Activated naive CD8-positive, alpha-beta T cell treated with anti-CD3 and anti-CD28 coated beads for 36 hours (primary cell): ENCODE measurements around the gene OMP. TPM values are rescaled to one million over a fixed set of nuclear protein-coding genes. Genes with fewer than 3 reads are reported as not detected.

Experiments
- DNase-seq: peaks from one replicate; pipeline ENCODE4 v3.0.0; 2021
- H3K27ac Mint-ChIP-seq: one replicate; pipeline ENCODE4 v1.8.0; 2022; ENCODE audit warnings: mild to moderate bottlenecking, moderate library complexity, mixed read lengths
- H3K27me3 Mint-ChIP-seq: one replicate; pipeline ENCODE4 v1.8.0; 2022; ENCODE audit warnings: mild to moderate bottlenecking, mixed read lengths
- H3K36me3 Mint-ChIP-seq: one replicate; pipeline ENCODE4 v1.8.0; 2021; ENCODE audit warnings: mild to moderate bottlenecking, mixed read lengths
- H3K4me1 Mint-ChIP-seq: one replicate; pipeline ENCODE4 v1.8.0; 2021; ENCODE audit warnings: mixed read lengths
- H3K4me3 Mint-ChIP-seq: one replicate; pipeline ENCODE4 v1.8.0; 2022; ENCODE audit warnings: mild to moderate bottlenecking, moderate library complexity, mixed read lengths
- H3K9me3 Mint-ChIP-seq: one replicate; pipeline ENCODE4 v1.8.0; 2022; ENCODE audit warnings: mixed read lengths
- total RNA-seq, 2 experiments: library from RNA; stranded (reverse); gene quantifications; one replicate each; pipeline ENCODE4 v1.2.3, GENCODE V29; 2021

OMP gene
- total RNA-seq, 2 experiments from 2014 or later, result not detected

GRCh38 chr11:77106321-77106720, 3.7 kb downstream of the OMP start:
- Mint-ChIP-seq H3K4me1 (no peaks in the 10 kb centered on the region), H3K27ac (no peak overlapping the region), H3K36me3 (no peaks in the 10 kb centered on the region), H3K4me3 (no peak overlapping the region), H3K9me3 (no peaks in the 10 kb centered on the region), H3K27me3 (no peaks in the 10 kb centered on the region)
- DNase-seq, result no peak

DNA sequence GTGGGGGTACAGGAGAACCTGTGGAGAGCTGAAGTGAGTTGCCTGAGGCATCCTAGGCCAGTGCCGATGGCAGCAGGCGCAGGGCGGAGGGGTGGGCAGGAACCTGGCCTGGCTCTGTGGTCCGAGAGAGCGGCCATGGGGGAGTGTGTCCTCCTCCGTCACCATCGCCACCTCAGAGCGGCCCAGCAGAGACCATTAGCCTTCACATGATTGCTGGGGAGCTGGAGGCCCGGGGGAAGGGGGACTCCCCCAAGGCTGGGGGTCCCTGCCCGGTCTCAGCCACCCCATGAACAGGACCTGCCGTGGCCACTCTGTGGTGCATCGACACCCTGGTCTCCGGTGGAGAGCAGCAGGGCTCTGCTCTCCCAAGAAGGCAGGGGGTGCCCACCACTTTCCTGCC, 4.1 kb downstream of the OMP start:
- no peaks in the 10 kb centered on the region for H3K27me3 Mint-ChIP-seq
- no peaks in the 10 kb centered on the region for H3K4me1 Mint-ChIP-seq
- no peaks in the 10 kb centered on the region for H3K36me3 Mint-ChIP-seq
- H3K27ac Mint-ChIP-seq, result no peak overlapping the region
- no peak overlapping the region for H3K4me3 Mint-ChIP-seq
- DNase-seq, result no peak
- no peaks in the 10 kb centered on the region for H3K9me3 Mint-ChIP-seq

DNA sequence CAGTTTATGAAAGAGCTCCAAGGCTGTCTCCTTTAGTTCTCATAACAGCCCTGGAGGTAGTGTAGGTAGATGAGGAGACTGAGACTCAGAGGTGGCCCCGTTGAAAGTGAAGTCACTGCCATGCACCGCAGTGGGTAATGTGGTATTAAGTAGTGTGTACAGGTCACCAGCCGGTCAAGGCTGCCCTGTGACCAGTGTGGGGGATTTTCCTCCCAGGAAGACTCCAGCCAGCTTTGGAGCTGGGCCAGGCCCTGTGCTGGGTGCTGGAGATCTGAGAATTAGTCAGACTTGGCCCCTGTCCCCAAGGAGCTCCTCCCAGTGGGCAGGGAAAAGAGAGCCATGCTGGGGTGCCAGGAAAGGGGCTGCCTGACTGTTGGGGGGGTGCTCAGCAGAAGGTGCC, 5.3 kb downstream of the OMP start:
- H3K4me1 Mint-ChIP-seq, result no peaks in the 10 kb centered on the region
- H3K27ac Mint-ChIP-seq, result no peak overlapping the region
- no peaks in the 10 kb centered on the region for H3K9me3 Mint-ChIP-seq
- no peaks in the 10 kb centered on the region for H3K27me3 Mint-ChIP-seq
- no peaks in the 10 kb centered on the region for H3K36me3 Mint-ChIP-seq
- H3K4me3 Mint-ChIP-seq, result no peak overlapping the region
- no peak for DNase-seq

- no peak overlapping the region for H3K27ac Mint-ChIP-seq
- peaks cover 2% of the 10 kb centered on the region for H3K4me1 Mint-ChIP-seq
- DNase-seq, result no peak
- H3K27me3 Mint-ChIP-seq, result no peaks in the 10 kb centered on the region
- H3K9me3 Mint-ChIP-seq, result no peaks in the 10 kb centered on the region
- no peak overlapping the region for H3K4me3 Mint-ChIP-seq
- no peaks in the 10 kb centered on the region for H3K36me3 Mint-ChIP-seq
Observed at GRCh38 chr11:77108436-77108835, 5.8 kb downstream of the OMP start.

GRCh38 chr11:77109236-77110019, 6.8 kb downstream of the OMP start:
- no peaks in the 10 kb centered on the region for H3K27me3 Mint-ChIP-seq
- no peak overlapping the region for H3K27ac Mint-ChIP-seq
- H3K36me3 Mint-ChIP-seq, result no peaks in the 10 kb centered on the region
- no peaks in the 10 kb centered on the region for H3K9me3 Mint-ChIP-seq
- peaks cover 3% of the 10 kb centered on the region for H3K4me1 Mint-ChIP-seq
- no peak overlapping the region for H3K4me3 Mint-ChIP-seq
- no peak for DNase-seq

- no peak overlapping the region for H3K27ac Mint-ChIP-seq
- peaks cover 3% of the 10 kb centered on the region for H3K4me1 Mint-ChIP-seq
- H3K27me3 Mint-ChIP-seq, result no peaks in the 10 kb centered on the region
- no peak for DNase-seq
- H3K36me3 Mint-ChIP-seq, result no peaks in the 10 kb centered on the region
- H3K4me3 Mint-ChIP-seq, result no peak overlapping the region
- H3K9me3 Mint-ChIP-seq, result no peaks in the 10 kb centered on the region
Observed at GRCh38 chr11:77110836-77111235, 8.2 kb downstream of the OMP start.

DNA sequence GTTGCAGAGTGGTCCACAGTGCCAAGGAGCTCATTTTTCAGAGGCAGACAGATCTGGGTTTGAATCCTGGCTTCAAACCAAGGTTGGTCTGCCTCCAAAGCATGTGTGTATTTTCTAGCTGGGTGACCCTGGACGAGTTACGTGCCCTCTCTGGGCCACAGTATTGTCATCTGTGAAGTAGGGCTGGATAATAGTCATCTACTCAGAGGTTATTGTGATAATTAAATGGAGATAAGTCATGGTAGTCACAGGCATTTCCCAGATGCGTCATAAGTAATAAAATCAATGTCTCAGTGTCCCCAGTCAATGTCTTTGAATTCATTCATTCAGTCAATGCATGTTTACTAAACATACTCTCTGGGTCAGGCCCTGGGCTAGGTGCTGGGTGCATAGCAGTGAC, 8.6 kb downstream of the OMP start:
- H3K9me3 Mint-ChIP-seq, result no peaks in the 10 kb centered on the region
- H3K27me3 Mint-ChIP-seq, result no peaks in the 10 kb centered on the region
- no peaks in the 10 kb centered on the region for H3K36me3 Mint-ChIP-seq
- no peak overlapping the region for H3K4me3 Mint-ChIP-seq
- H3K4me1 Mint-ChIP-seq, result peaks cover 3% of the 10 kb centered on the region
- no peak for DNase-seq
- no peak overlapping the region for H3K27ac Mint-ChIP-seq

- Mint-ChIP-seq H3K27ac (no peak overlapping the region), H3K4me3 (no peak overlapping the region), H3K4me1 (peaks cover 3% of the 10 kb centered on the region), H3K36me3 (no peaks in the 10 kb centered on the region), H3K9me3 (no peaks in the 10 kb centered on the region), H3K27me3 (no peaks in the 10 kb centered on the region)
- no peak for DNase-seq
Observed at GRCh38 chr11:77111946-77112345, 9.3 kb downstream of the OMP start.

GRCh38 chr11:77112641-77113381, 10.2 kb downstream of the OMP start:
- DNase-seq, result no peak
- H3K4me1 Mint-ChIP-seq, result peaks cover 3% of the 10 kb centered on the region
- H3K27ac Mint-ChIP-seq, result no peak overlapping the region
- no peaks in the 10 kb centered on the region for H3K27me3 Mint-ChIP-seq
- H3K9me3 Mint-ChIP-seq, result no peaks in the 10 kb centered on the region
- H3K36me3 Mint-ChIP-seq, result no peaks in the 10 kb centered on the region
- no peak overlapping the region for H3K4me3 Mint-ChIP-seq

- no peaks in the 10 kb centered on the region for H3K27me3 Mint-ChIP-seq
- H3K36me3 Mint-ChIP-seq, result no peaks in the 10 kb centered on the region
- peaks cover 3% of the 10 kb centered on the region for H3K4me1 Mint-ChIP-seq
- H3K27ac Mint-ChIP-seq, result peak overlapping the region; percentile 49
- no peaks in the 10 kb centered on the region for H3K9me3 Mint-ChIP-seq
- DNase-seq, result peak; percentile 25
- no peak overlapping the region for H3K4me3 Mint-ChIP-seq
Observed at GRCh38 chr11:77113382-77114088, 10.9 kb downstream of the OMP start.

DNA sequence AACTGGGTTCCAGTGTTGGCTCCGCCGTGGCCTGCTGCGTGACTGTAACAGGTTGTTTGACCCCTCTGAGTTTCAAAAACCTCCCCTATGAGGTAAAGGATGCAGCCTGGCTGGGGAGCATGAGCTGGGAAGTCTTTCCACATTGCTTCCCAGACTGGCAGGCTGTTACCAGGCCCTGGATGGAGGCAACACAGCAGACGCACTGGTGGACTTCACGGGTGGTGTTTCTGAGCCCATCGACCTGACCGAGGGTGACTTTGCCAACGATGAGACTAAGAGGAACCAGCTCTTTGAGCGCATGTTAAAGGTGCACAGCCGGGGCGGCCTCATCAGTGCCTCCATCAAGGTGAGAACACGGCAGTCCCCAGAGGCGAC, 11.4 kb downstream of the OMP start:
- Mint-ChIP-seq H3K27ac (no peak overlapping the region), H3K36me3 (no peaks in the 10 kb centered on the region), H3K27me3 (no peaks in the 10 kb centered on the region), H3K9me3 (no peaks in the 10 kb centered on the region), H3K4me1 (peaks cover 3% of the 10 kb centered on the region), H3K4me3 (no peak overlapping the region)
- DNase-seq, result no peak

DNA sequence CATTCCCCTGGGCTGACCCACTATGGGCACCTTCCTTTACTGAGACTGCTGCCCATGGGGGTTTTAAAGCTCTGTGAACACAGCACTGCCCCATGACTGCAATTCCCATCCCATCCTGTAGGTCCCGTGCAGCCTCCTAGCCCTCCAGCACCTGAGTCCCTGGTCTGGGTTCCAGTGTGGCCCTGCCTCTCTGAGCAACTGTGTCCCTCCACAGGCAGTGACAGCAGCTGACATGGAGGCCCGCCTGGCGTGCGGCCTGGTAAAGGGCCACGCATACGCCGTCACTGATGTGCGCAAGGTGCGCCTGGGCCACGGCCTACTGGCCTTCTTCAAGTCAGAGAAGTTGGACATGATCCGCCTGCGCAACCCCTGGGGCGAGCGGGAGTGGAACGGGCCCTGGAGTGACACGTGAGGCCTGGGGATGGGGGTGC, 12.6 kb downstream of the OMP start:
- Mint-ChIP-seq H3K27me3 (no peaks in the 10 kb centered on the region), H3K27ac (no peak overlapping the region), H3K4me3 (no peak overlapping the region), H3K36me3 (no peaks in the 10 kb centered on the region), H3K4me1 (peaks cover 3% of the 10 kb centered on the region), H3K9me3 (no peaks in the 10 kb centered on the region)
- DNase-seq, result no peak

DNA sequence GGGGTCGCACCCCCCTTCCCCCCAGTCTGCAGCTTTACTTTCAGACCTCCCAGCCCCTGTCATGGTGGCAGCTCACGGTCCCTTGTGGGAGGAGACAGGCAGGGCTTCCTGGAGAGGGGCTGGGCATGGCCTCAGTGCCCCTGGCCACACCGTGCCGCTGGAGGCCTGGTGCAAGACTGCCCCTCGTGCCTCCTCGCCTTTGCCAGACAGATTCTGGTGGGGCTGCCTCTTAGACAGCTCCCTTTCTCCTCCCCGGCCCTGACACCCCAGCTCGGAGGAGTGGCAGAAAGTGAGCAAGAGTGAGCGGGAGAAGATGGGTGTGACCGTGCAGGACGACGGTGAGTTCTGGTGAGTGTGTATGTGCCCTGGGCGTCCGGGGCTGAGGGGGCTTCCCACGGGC, 13.3 kb downstream of the OMP start:
- H3K36me3 Mint-ChIP-seq, result no peaks in the 10 kb centered on the region

DNA sequence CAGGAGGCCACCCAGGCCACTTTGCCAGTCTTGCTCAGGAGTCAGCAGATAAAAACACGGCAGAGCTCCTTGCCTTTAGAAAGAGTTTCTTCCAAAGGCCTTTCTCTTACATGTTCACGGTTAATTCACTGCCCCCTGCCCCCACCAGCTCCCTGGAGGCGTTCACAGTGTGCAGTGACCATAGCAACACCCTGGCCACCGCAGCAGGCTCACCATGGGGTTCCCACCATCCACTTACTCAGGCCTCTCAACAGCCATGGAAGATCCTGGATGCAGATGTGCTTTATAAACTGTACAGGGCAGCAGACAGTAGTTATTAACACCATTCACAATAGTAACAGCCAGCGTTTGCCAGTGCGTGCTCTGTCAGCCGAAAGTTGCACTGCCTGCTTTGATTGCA, 14.9 kb downstream of the OMP start:
- H3K27me3 Mint-ChIP-seq, result no peaks in the 10 kb centered on the region
- no peak for DNase-seq
- H3K36me3 Mint-ChIP-seq, result no peaks in the 10 kb centered on the region
- H3K4me1 Mint-ChIP-seq, result peaks cover 3% of the 10 kb centered on the region
- no peak overlapping the region for H3K4me3 Mint-ChIP-seq
- no peak overlapping the region for H3K27ac Mint-ChIP-seq
- H3K9me3 Mint-ChIP-seq, result no peaks in the 10 kb centered on the region

More for the DNA sequence above, 13.3 kb downstream of the OMP start:
- Mint-ChIP-seq H3K4me1 (peaks cover 3% of the 10 kb centered on the region), H3K27me3 (no peaks in the 10 kb centered on the region), H3K27ac (no peak overlapping the region), H3K9me3 (no peaks in the 10 kb centered on the region), H3K4me3 (no peak overlapping the region)
- no peak for DNase-seq

DNA sequence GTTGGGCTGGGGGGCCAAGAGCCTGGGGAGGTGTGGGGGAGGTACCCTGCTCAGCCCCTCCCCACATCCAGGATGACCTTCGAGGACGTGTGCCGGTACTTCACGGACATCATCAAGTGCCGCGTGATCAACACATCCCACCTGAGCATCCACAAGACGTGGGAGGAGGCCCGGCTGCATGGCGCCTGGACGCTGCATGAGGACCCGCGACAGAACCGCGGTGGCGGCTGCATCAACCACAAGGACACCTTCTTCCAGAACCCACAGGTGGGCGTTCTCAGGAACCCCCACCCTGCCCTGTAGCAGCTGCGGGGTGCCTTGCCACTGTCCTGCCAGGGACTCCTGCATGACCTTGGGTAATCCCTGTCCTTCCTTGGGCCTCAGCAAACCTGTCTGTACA, 15.4 kb downstream of the OMP start:
- Mint-ChIP-seq H3K36me3 (no peaks in the 10 kb centered on the region), H3K9me3 (no peaks in the 10 kb centered on the region), H3K27me3 (no peaks in the 10 kb centered on the region), H3K27ac (no peak overlapping the region), H3K4me3 (no peak overlapping the region), H3K4me1 (peaks cover 3% of the 10 kb centered on the region)
- no peak for DNase-seq
